ENCODE data around the gene RPS2.

The RPS2 gene

GRCh38 chr16:1942810-1943726 is 21.6 kb downstream of the RPS2 start, which contains the start of gene MSRB1 (continued):
- TF ChIP-seq ZNF157 (tag by site-specific recombination; IDR thresholded peaks at IDR 0.05): no peak; the same call in 1 of the 2 replicates
- TF ChIP-seq BCL11B (tag by site-specific recombination; IDR thresholded peaks at IDR 0.05; ENCODE audit: low read depth): peak; percentile 97
- TF ChIP-seq ZNF350 (tag by site-specific recombination; IDR thresholded peaks at IDR 0.05): no peak
- no peak for TF ChIP-seq ZNF423 (tag by site-specific recombination; IDR thresholded peaks at IDR 0.05)
- TF ChIP-seq ZNF202 (tag by site-specific recombination; IDR thresholded peaks at IDR 0.05; ENCODE audit: borderline replicate concordance): no peak
- no peak for TF ChIP-seq ZNF121 (tag by site-specific recombination; IDR thresholded peaks at IDR 0.05)
- no peak for TF ChIP-seq ZNF132 (tag by site-specific recombination; IDR thresholded peaks at IDR 0.05; ENCODE audit: borderline replicate concordance)
- peak; percentile 31 for TF ChIP-seq KLF1 (tag by site-specific recombination; IDR thresholded peaks at IDR 0.05)
- no peak for TF ChIP-seq ZFP41 (tag by site-specific recombination; IDR thresholded peaks at IDR 0.05; ENCODE audit: borderline replicate concordance)
- no peak for TF ChIP-seq ZNF658 (tag by site-specific recombination; IDR thresholded peaks at IDR 0.05)
- no peak for TF ChIP-seq YY1 (tag by site-specific recombination; IDR thresholded peaks at IDR 0.05)
- no peak for TF ChIP-seq ZNF585B (tag by site-specific recombination; IDR thresholded peaks at IDR 0.05)
- peak; percentile 38; the same call in 1 of the 2 replicates for TF ChIP-seq ZNF18 (tag by site-specific recombination; IDR thresholded peaks at IDR 0.05)
- no peak for TF ChIP-seq ZBTB6 (tag by site-specific recombination; IDR thresholded peaks at IDR 0.05)
- TF ChIP-seq ZNF211 (tag by site-specific recombination; IDR thresholded peaks at IDR 0.05; ENCODE audit: low read depth): no peak
- TF ChIP-seq ZNF48 (tag by site-specific recombination; IDR thresholded peaks at IDR 0.05): no peak
- TF ChIP-seq ZNF280C (tag by site-specific recombination; IDR thresholded peaks at IDR 0.05): no peak
- peak; percentile 82; the same call in 1 of the 2 replicates for TF ChIP-seq ZBTB7A (tag by site-specific recombination; IDR thresholded peaks at IDR 0.05; ENCODE audit: low read depth)
- peak; percentile 75 for TF ChIP-seq KLF8 (tag by site-specific recombination; IDR thresholded peaks at IDR 0.05)
- TF ChIP-seq ZNF664 (tag by site-specific recombination; IDR thresholded peaks at IDR 0.05): no peak
- TF ChIP-seq ZNF433 (tag by site-specific recombination; IDR thresholded peaks at IDR 0.05; ENCODE audit: low read depth): no peak
- TF ChIP-seq ZBTB20 (tag by site-specific recombination; IDR thresholded peaks at IDR 0.05): no peak
- 0 out of 2 replicates have a peak, but pooled peaks have one; percentile 44 for TF ChIP-seq ZNF24 (tag by site-specific recombination; IDR thresholded peaks at IDR 0.05)
- peak; percentile 52; the same call in 1 of the 2 replicates for TF ChIP-seq ZBTB11 (tag by site-specific recombination; conservative IDR thresholded peaks at IDR 0.05; ENCODE audit: low read depth)
- TF ChIP-seq ZNF324 (tag by site-specific recombination; IDR thresholded peaks at IDR 0.05): peak; percentile 86; the same call in 1 of the 2 replicates
- no peak for TF ChIP-seq ZNF747 (tag by site-specific recombination; IDR thresholded peaks at IDR 0.05)
- no peak for TF ChIP-seq ZNF148 (tag by site-specific recombination; IDR thresholded peaks at IDR 0.05; ENCODE audit: borderline replicate concordance)
- TF ChIP-seq ZNF510 (tag by site-specific recombination; IDR thresholded peaks at IDR 0.05; ENCODE audit: insufficient replicate concordance): no peak
- peak; percentile 81 for TF ChIP-seq KLF9 (tag by site-specific recombination; IDR thresholded peaks at IDR 0.05; ENCODE audit: low read depth)
